ENCODE results near the gene SNX1. TPM values are rescaled to one million over a fixed set of nuclear protein-coding genes. Genes with fewer than 3 reads are reported as not detected.
A peak's percentile ranks its signal among the peaks of the same experiment; 100 is the strongest.

SNX1 gene
- total and polyA plus RNA-seq, 2 of the 13 experiments (the other 11 are each of a cell fraction or from before 2014, with no cell fraction given), result 29.3 to 60.1 TPM

DNA sequence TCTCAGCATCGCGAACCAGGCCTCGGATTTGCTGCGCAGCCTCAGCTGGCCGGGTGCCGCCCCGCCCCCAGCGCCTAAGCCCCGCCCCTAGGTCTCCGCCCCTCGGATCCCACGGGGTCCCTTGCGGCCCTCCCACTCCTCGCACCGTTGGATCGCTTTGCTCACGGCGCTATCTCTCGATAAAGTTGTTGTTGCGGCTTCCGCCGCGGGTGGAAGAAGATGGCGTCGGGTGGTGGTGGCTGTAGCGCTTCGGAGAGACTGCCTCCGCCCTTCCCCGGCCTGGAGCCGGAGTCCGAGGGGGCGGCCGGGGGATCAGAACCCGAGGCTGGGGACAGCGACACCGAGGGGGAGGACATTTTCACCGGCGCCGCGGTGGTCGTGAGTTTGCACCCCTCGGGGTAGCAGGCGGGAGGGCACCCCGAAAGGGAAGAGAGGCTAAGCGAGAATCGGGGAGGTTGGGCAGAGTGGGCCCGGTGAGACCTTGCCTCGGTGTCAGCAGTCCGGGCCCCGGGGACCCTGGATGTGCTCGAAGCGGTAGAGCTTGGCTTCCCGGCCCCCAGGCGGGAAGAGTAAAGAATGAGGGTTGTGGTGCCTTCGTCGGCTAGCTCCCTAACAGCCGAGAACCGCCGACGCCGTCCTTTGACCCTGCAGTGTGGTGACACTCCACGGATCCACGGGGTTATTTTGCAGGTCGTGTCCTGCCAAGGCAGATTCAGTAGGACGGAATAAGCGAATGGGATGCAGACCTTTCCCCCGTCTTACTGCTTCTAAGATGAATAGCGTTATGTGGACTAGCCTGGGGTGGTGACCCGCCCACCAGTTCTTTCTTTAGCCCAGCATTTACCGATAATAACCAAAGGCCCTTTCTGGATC lies at the start of gene SNX1 (continued):
- TF ChIP-seq TFDP2 (CRISPR knock-in tag; IDR thresholded peaks at IDR 0.05) (peak; percentile 63; the same call in 1 of the 2 replicates), KLF13 (CRISPR knock-in tag; IDR thresholded peaks at IDR 0.05) (no peak), DR1 (CRISPR knock-in tag; IDR thresholded peaks at IDR 0.05) (peak; percentile 35; the same call in 1 of the 2 replicates), ZNF367 (CRISPR knock-in tag; IDR thresholded peaks at IDR 0.05; ENCODE audit: borderline replicate concordance) (no peak), MXD3 (CRISPR knock-in tag; IDR thresholded peaks at IDR 0.05) (peak; percentile 81; the same call in 1 of the 2 replicates), SMAD9 (CRISPR knock-in tag; IDR thresholded peaks at IDR 0.05) (0 out of 2 replicates have a peak, but pooled peaks have one; percentile 48), FOSL2 (CRISPR knock-in tag; IDR thresholded peaks at IDR 0.05) (peak; percentile 54; the same call in 1 of the 2 replicates), ZNF691 (CRISPR knock-in tag; IDR thresholded peaks at IDR 0.05; ENCODE audit: borderline replicate concordance, low read depth) (peak; percentile 57; the same call in 1 of the 2 replicates), U2AF2 (IDR thresholded peaks at IDR 0.05; ENCODE audit: low read depth, low read length) (0 out of 2 replicates have a peak, but pooled peaks have one; percentile 30), ZNF24 (IDR thresholded peaks at IDR 0.05) (no peak), SALL1 (CRISPR knock-in tag; IDR thresholded peaks at IDR 0.05) (peak; percentile 91), TBX3 (IDR thresholded peaks at IDR 0.05; ENCODE audit: borderline replicate concordance) (peak; percentile 89), TBX2 (CRISPR knock-in tag; IDR thresholded peaks at IDR 0.05; ENCODE audit: borderline replicate concordance) (peak; percentile 90), ZNF33A (CRISPR knock-in tag; IDR thresholded peaks at IDR 0.05; ENCODE audit: borderline replicate concordance) (no peak), KDM5A (IDR thresholded peaks at IDR 0.05; ENCODE audit: borderline replicate concordance, low read length) (peak; percentile 94), ZNF451 (CRISPR knock-in tag; IDR thresholded peaks at IDR 0.05) (no peak), HNRNPK (IDR thresholded peaks at IDR 0.05; ENCODE audit: low read depth, low read length, poor library complexity, severe bottlenecking) (peak; percentile 35), SIN3A (IDR thresholded peaks at IDR 0.05; ENCODE audit: borderline replicate concordance, low read depth, low read length) (peak; percentile 86; the same call in 1 of the 2 replicates), ZNF326 (CRISPR knock-in tag; IDR thresholded peaks at IDR 0.05; ENCODE audit: borderline replicate concordance) (no peak), ZBTB20 (CRISPR knock-in tag; IDR thresholded peaks at IDR 0.05; ENCODE audit: borderline replicate concordance, low read depth) (peak; percentile 71; the same call in 1 of the 2 replicates), HNRNPLL (IDR thresholded peaks at IDR 0.05; ENCODE audit: low read depth, low read length, poor library complexity, severe bottlenecking) (peak; percentile 65)
- TF ChIP-seq, protein P1, sequence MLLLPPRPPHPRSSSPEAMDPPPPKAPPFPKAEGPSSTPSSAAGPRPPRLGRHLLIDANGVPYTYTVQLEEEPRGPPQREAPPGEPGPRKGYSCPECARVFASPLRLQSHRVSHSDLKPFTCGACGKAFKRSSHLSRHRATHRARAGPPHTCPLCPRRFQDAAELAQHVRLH (CRISPR knock-in tag; IDR thresholded peaks at IDR 0.05; ENCODE audit: borderline replicate concordance, low read depth), result peak; percentile 90; the same call in 1 of the 2 replicates
- TF ChIP-seq, protein P2, sequence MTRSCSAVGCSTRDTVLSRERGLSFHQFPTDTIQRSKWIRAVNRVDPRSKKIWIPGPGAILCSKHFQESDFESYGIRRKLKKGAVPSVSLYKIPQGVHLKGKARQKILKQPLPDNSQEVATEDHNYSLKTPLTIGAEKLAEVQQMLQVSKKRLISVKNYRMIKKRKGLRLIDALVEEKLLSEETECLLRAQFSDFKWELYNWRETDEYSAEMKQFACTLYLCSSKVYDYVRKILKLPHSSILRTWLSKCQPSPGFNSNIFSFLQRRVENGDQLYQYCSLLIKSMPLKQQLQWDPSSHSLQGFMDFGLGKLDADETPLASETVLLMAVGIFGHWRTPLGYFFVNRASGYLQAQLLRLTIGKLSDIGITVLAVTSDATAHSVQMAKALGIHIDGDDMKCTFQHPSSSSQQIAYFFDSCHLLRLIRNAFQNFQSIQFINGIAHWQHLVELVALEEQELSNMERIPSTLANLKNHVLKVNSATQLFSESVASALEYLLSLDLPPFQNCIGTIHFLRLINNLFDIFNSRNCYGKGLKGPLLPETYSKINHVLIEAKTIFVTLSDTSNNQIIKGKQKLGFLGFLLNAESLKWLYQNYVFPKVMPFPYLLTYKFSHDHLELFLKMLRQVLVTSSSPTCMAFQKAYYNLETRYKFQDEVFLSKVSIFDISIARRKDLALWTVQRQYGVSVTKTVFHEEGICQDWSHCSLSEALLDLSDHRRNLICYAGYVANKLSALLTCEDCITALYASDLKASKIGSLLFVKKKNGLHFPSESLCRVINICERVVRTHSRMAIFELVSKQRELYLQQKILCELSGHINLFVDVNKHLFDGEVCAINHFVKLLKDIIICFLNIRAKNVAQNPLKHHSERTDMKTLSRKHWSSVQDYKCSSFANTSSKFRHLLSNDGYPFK (CRISPR knock-in tag; IDR thresholded peaks at IDR 0.05; ENCODE audit: borderline replicate concordance), result peak; percentile 94

Data from HepG2 (cell line).